Measurements from ENCODE around the gene RBM20. TPM values are rescaled to one million over a fixed set of nuclear protein-coding genes. Genes with fewer than 3 reads are reported as not detected.

Gene RBM20
- total and polyA plus RNA-seq, 8 donors: under 0.01 to 6.2 (median 0.59) TPM; not detected in 2

- Histone ChIP-seq H3K4me1 (peaks cover 0 to 11% (median 8%) of the 10 kb centered on the region in 4 donors), H3K4me3 (no peak overlapping the region), H3K9me3 (no peaks in the 10 kb centered on the region), H3K36me3 (no peaks in the 10 kb centered on the region), H3K27me3 (peaks cover 0 to 6% (median 0%) of the 10 kb centered on the region in 3 donors), H3K27ac (no peak overlapping the region)
- TF ChIP-seq POLR2AphosphoS5 (IDR thresholded peaks at IDR 0.05): no peak
- TF ChIP-seq, protein P1, sequence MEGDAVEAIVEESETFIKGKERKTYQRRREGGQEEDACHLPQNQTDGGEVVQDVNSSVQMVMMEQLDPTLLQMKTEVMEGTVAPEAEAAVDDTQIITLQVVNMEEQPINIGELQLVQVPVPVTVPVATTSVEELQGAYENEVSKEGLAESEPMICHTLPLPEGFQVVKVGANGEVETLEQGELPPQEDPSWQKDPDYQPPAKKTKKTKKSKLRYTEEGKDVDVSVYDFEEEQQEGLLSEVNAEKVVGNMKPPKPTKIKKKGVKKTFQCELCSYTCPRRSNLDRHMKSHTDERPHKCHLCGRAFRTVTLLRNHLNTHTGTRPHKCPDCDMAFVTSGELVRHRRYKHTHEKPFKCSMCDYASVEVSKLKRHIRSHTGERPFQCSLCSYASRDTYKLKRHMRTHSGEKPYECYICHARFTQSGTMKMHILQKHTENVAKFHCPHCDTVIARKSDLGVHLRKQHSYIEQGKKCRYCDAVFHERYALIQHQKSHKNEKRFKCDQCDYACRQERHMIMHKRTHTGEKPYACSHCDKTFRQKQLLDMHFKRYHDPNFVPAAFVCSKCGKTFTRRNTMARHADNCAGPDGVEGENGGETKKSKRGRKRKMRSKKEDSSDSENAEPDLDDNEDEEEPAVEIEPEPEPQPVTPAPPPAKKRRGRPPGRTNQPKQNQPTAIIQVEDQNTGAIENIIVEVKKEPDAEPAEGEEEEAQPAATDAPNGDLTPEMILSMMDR (IDR thresholded peaks at IDR 0.05): no peak
- no peak for TF ChIP-seq EP300 (IDR thresholded peaks at IDR 0.05)
- TF ChIP-seq POLR2A (IDR thresholded peaks at IDR 0.05): no peak
- 87 to 94% (median 92%) methylated on average over 5 of the region's 5 CpGs for WGBS, 5 donors
- intact Hi-C loops (cut with DNase I; ENCODE audit: low total_unique reads): no loop called here
- no peak for DNase-seq
Measured at GRCh38 chr10:110625951-110626855, 17.9 kb upstream of the RBM20 start.

DNA sequence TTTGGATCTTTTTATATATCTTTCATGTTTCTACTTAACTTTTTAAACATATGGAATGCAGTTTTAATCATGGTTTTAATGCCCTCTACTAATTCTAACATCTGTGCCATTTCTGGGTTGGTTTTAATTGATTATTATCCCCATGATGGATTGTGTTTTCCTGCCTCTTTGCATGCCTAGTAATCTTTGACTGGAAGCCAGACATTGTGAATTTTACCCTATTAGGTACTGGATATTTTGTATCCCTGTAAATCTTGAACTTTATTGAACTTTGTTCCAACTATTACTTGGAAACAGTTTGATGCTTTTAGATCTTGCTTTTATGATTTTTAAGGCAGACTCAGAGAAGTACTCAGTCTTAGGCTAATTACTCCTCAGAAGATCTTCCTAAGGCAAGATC, 16.0 kb upstream of the RBM20 start:
- no peak overlapping the region for H3K4me3 ChIP-seq
- intact Hi-C loops (cut with DNase I; ENCODE audit: low total_unique reads): no loop called here
- no peaks in the 10 kb centered on the region for H3K9me3 ChIP-seq
- TF ChIP-seq POLR2AphosphoS5 (IDR thresholded peaks at IDR 0.05) (no peak), POLR2A (IDR thresholded peaks at IDR 0.05) (no peak), EP300 (IDR thresholded peaks at IDR 0.05) (no peak)
- TF ChIP-seq, protein P1 (IDR thresholded peaks at IDR 0.05): no peak
- H3K27ac ChIP-seq: no peak overlapping the region
- DNase-seq: no peak
- peaks cover 0 to 6% (median 0%) of the 10 kb centered on the region in 3 donors for H3K27me3 ChIP-seq
- H3K36me3 ChIP-seq: no peaks in the 10 kb centered on the region
- peaks cover 0 to 11% (median 8%) of the 10 kb centered on the region in 4 donors for H3K4me1 ChIP-seq

DNA sequence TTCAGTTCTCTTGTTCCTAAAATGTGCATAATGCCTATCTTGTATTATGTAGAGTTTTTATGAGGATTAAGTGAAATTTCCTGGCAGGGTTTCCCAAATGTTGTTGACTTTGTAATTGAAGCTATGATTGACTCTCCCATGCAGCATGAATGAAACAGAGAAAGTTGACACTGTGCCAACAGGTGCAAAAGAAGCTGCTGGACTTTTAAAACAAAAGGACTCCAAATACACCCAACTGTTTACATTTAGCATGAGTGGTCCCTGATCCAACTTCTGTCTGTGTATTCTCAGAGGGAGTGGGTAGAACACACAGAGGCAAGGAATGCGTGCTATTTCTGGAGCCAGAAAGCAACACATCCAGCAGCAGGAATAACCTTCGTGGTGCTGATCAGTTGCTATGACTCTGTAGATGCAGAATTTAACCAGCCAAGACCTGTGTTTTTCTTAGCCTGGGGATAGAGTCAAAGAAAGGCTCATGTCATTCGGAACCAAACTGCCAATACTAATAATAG, 14.4 kb upstream of the RBM20 start:
- Histone ChIP-seq H3K9me3 (no peaks in the 10 kb centered on the region), H3K27ac (peak overlapping the region in 1 of 5 donors; percentile 46), H3K4me3 (no peak overlapping the region), H3K27me3 (peaks cover 0 to 6% (median 0%) of the 10 kb centered on the region in 3 donors), H3K4me1 (peaks cover 0 to 11% (median 8%) of the 10 kb centered on the region in 4 donors), H3K36me3 (no peaks in the 10 kb centered on the region)
- peak in 1 of 2 donors; percentile 75 for DNase-seq
- intact Hi-C loops (cut with DNase I; ENCODE audit: low total_unique reads): no loop called here
- 21 to 56% (median 37%) methylated on average over 3 of the region's 3 CpGs for WGBS, 5 donors
- TF ChIP-seq POLR2A (IDR thresholded peaks at IDR 0.05) (no peak), POLR2AphosphoS5 (IDR thresholded peaks at IDR 0.05) (peak in 1 of 3 donors; percentile 47), EP300 (IDR thresholded peaks at IDR 0.05) (no peak)
- TF ChIP-seq, protein P1 (IDR thresholded peaks at IDR 0.05): no peak

GRCh38 chr10:110631934-110632333, 12.2 kb upstream of the RBM20 start:
- Histone ChIP-seq H3K36me3 (no peaks in the 10 kb centered on the region), H3K9me3 (no peaks in the 10 kb centered on the region), H3K4me3 (no peak overlapping the region), H3K27ac (no peak overlapping the region), H3K27me3 (peaks cover 0 to 5% (median 0%) of the 10 kb centered on the region in 3 donors), H3K4me1 (peaks cover 0 to 11% (median 9%) of the 10 kb centered on the region in 4 donors)
- intact Hi-C loops (cut with DNase I; ENCODE audit: low total_unique reads): no loop called here
- TF ChIP-seq, protein P1 (IDR thresholded peaks at IDR 0.05): no peak
- TF ChIP-seq POLR2A (IDR thresholded peaks at IDR 0.05): no peak
- TF ChIP-seq EP300 (IDR thresholded peaks at IDR 0.05): no peak
- no peak for TF ChIP-seq POLR2AphosphoS5 (IDR thresholded peaks at IDR 0.05)
- no peak for DNase-seq

Measured in stomach (tissue), 9 donors.